Activated CD4-positive, CD25-positive, alpha-beta regulatory T cell treated with anti-CD3 and anti-CD28 coated beads, Interleukin-2, amount 50 U/mL, for 24 hours (primary cell): ENCODE results near the gene SLC6A13.
"Not testable (repeated sequence)": the region's sequence is repeated elsewhere in the genome, so short reads cannot be mapped to it uniquely, and the experiment has no call there.

Source experiments
- ATAC-seq, 2 donors: fragments of 150-1000 bp; cut with Tn5 transposase; one replicate each; pipeline ENCODE4 v1.10.0; 2021; ENCODE audit warnings: mild to moderate bottlenecking in 1 of 2, moderate library complexity in 1 of 2

Gene SLC6A13

GRCh38 chr12:263574-263973 lies 938 bp upstream of the SLC6A13 start:
- ATAC-seq: no peak

- no peak for ATAC-seq
Observed at GRCh38 chr12:262113-262512, 523 bp downstream of the SLC6A13 start.

- no peak for ATAC-seq
Observed at GRCh38 chr12:257521-258321, 4.9 kb downstream of the SLC6A13 start.

GRCh38 chr12:256958-257357 lies 5.7 kb downstream of the SLC6A13 start:
- ATAC-seq: no peak

- no peak for ATAC-seq
Observed at GRCh38 chr12:256225-256624, 6.4 kb downstream of the SLC6A13 start.

- ATAC-seq: no peak
Observed at GRCh38 chr12:254912-255311, 7.7 kb downstream of the SLC6A13 start.

GRCh38 chr12:254039-254438 lies 8.6 kb downstream of the SLC6A13 start:
- no peak for ATAC-seq

- ATAC-seq: no peak
Observed at GRCh38 chr12:253116-253831, 9.4 kb downstream of the SLC6A13 start.

GRCh38 chr12:252636-253035 lies 10.0 kb downstream of the SLC6A13 start:
- no peak for ATAC-seq

GRCh38 chr12:247271-247670 lies 15.4 kb downstream of the SLC6A13 start:
- ATAC-seq: no peak

GRCh38 chr12:243381-243780 lies 19.3 kb downstream of the SLC6A13 start:
- no peak for ATAC-seq

GRCh38 chr12:242496-242895 lies 20.1 kb downstream of the SLC6A13 start:
- no peak for ATAC-seq

- no peak for ATAC-seq
Observed at GRCh38 chr12:241266-241665, 21.4 kb downstream of the SLC6A13 start.

- ATAC-seq: no peak
Observed at GRCh38 chr12:240566-240965, 22.1 kb downstream of the SLC6A13 start.

- ATAC-seq: no peak
Observed at GRCh38 chr12:238736-239398, 23.8 kb downstream of the SLC6A13 start.

GRCh38 chr12:238116-238515 lies 24.5 kb downstream of the SLC6A13 start:
- ATAC-seq: no peak

GRCh38 chr12:237026-237815 lies 25.4 kb downstream of the SLC6A13 start:
- ATAC-seq: no peak

- no peak for ATAC-seq
Observed at GRCh38 chr12:236445-236844, 26.2 kb downstream of the SLC6A13 start.

- ATAC-seq: not testable (repeated sequence)
Observed at GRCh38 chr12:235967-236366, 26.7 kb downstream of the SLC6A13 start.

- ATAC-seq: no peak
Observed at GRCh38 chr12:234891-235415, 27.7 kb downstream of the SLC6A13 start.

GRCh38 chr12:234019-234418 lies 28.6 kb downstream of the SLC6A13 start:
- no peak for ATAC-seq

GRCh38 chr12:233615-233968 lies 29.0 kb downstream of the SLC6A13 start:
- ATAC-seq: no peak
